Transverse colon (tissue), 3 donors: ENCODE measurements around the gene SIRPB1.

Experiments used
- CTCF ChIP-seq, 5 experiments: fragments of 200-600 bp in 3 of 5; fragments of 450-650 bp in 2 of 5; sonication (generic) in 3 of 5; IDR thresholded peaks; 1 replicate in 2 of 5; 2 replicates in 3 of 5; pipeline ENCODE4 v1.5.1; 2016 to 2017; ENCODE audit warnings: antibody characterized with exemption in 5 of 5, inconsistent platforms in 3 of 5, mild to moderate bottlenecking in 2 of 5, moderate library complexity in 1 of 5
- EP300 ChIP-seq: sonication (generic); formaldehyde crosslinking; IDR thresholded peaks from one replicate; pipeline ENCODE4 v1.6.1; 2017; ENCODE audit warnings: antibody characterized with exemption, low read depth
- POLR2A ChIP-seq: fragments of 450-650 bp; IDR thresholded peaks from one replicate; pipeline ENCODE4 v1.6.1; 2016; ENCODE audit warnings: antibody characterized with exemption, mild to moderate bottlenecking, moderate library complexity

- TF ChIP-seq POLR2A (no peak), CTCF (IDR thresholded peaks at IDR 0.05) (no peak), EP300 (no peak)
Measured at GRCh38 chr20:1664911-1665310, 45.1 kb upstream of the SIRPB1 start.
